Neural progenitor cell (in vitro differentiated cells): Measurements from ENCODE around the gene CENPP. TPM values are rescaled to one million over a fixed set of nuclear protein-coding genes. Genes with fewer than 3 reads are reported as not detected.

Experiments
- DNase-seq: peaks from one replicate; pipeline ENCODE4 v3.0.0-alpha.2; 2016; ENCODE audit warnings: low spot score
- H2AFZ ChIP-seq: fragments of 200-600 bp; sonication (generic); replicated peaks from 2 replicates; pipeline ENCODE4 v1.6.1; 2016; ENCODE audit warnings: antibody characterized with exemption
- H3F3A ChIP-seq: fragments of 200-600 bp; sonication (generic); 2 replicates; pipeline ENCODE4 v1.6.1; 2016; ENCODE audit warnings: antibody characterized with exemption, low read depth
- H3K27ac ChIP-seq: fragments of 200-600 bp; sonication (generic); 2 replicates; pipeline ENCODE4 v1.5.1; 2016; ENCODE audit warnings: mild to moderate bottlenecking
- H3K27me3 ChIP-seq: fragments of 200-600 bp; sonication (generic); 2 replicates; pipeline ENCODE4 v1.6.1; 2016; ENCODE audit warnings: mild to moderate bottlenecking, moderate library complexity
- H3K36me3 ChIP-seq: fragments of 200-600 bp; sonication (generic); 2 replicates; pipeline ENCODE4 v1.5.1; 2016
- H3K4me1 ChIP-seq: fragments of 200-600 bp; sonication (generic); 2 replicates; pipeline ENCODE4 v1.6.1; 2016; ENCODE audit warnings: mixed run types
- H3K4me2 ChIP-seq: fragments of 200-600 bp; sonication (generic); 2 replicates; pipeline ENCODE4 v1.6.1; 2016
- H3K4me3 ChIP-seq: fragments of 200-600 bp; sonication (generic); 2 replicates; pipeline ENCODE4 v1.5.1; 2016
- H3K79me2 ChIP-seq: fragments of 200-600 bp; sonication (generic); 2 replicates; pipeline ENCODE4 v1.6.1; 2016; ENCODE audit warnings: low read depth
- H3K9ac ChIP-seq: fragments of 200-600 bp; sonication (generic); 2 replicates; pipeline ENCODE4 v1.6.1; 2016
- H3K9me3 ChIP-seq: fragments of 200-600 bp; sonication (generic); 2 replicates; pipeline ENCODE4 v1.5.1; 2016; ENCODE audit warnings: low read depth
- H4K20me1 ChIP-seq: fragments of 200-600 bp; sonication (generic); 2 replicates; pipeline ENCODE4 v1.6.1; 2016; ENCODE audit warnings: low read depth
- H3K27ac Mint-ChIP-seq: 3 replicates; pipeline ENCODE4 v1.8.0; 2021; ENCODE audit warnings: mixed read lengths
- H3K27me3 Mint-ChIP-seq: 2 replicates; pipeline ENCODE4 v1.8.0; 2022; ENCODE audit warnings: low read depth, mild to moderate bottlenecking, inconsistent platforms, moderate library complexity, mixed read lengths; ENCODE audit not compliant: insufficient read depth
- H3K36me3 Mint-ChIP-seq: 3 replicates; pipeline ENCODE4 v1.8.0; 2021; ENCODE audit warnings: mixed read lengths
- H3K4me1 Mint-ChIP-seq: 3 replicates; pipeline ENCODE4 v1.8.0; 2021; ENCODE audit warnings: mixed read lengths
- H3K4me3 Mint-ChIP-seq: 3 replicates; pipeline ENCODE4 v1.8.0; 2021; ENCODE audit warnings: mild to moderate bottlenecking, moderate library complexity, mixed read lengths
- H3K9me3 Mint-ChIP-seq: 3 replicates; pipeline ENCODE4 v1.8.0; 2020; ENCODE audit warnings: mixed read lengths
- CTCF ChIP-seq: fragments of 200-600 bp; sonication (generic); IDR thresholded peaks from 2 replicates; pipeline ENCODE4 v1.5.1; 2017; ENCODE audit warnings: antibody characterized with exemption, mild to moderate bottlenecking
- EZH2 ChIP-seq: fragments of 200-600 bp; sonication (generic); IDR thresholded peaks from 2 replicates; pipeline ENCODE4 v1.6.1; 2017; ENCODE audit warnings: antibody characterized with exemption, mild to moderate bottlenecking, moderate library complexity
- EZH2phosphoT487 ChIP-seq: fragments of 200-600 bp; sonication (generic); IDR thresholded peaks from 2 replicates; pipeline ENCODE4 v1.6.1; 2017; ENCODE audit warnings: antibody characterized with exemption
- total RNA-seq: library from RNA; depleted of rRNA; stranded (reverse); fragments of >200 nt; gene quantifications from 2 replicates; pipeline ENCODE4 v1.2.3, GENCODE V29; 2015; ENCODE audit warnings: low replicate concordance

The CENPP gene
- total RNA-seq, 1 donor from 2014 or later = 10.7 TPM

GRCh38 chr9:92528522-92528849 lies 202.7 kb downstream of the CENPP start:
- Histone ChIP-seq H3K36me3 (no peaks in the 10 kb centered on the region), H3F3A (no peaks in the 10 kb centered on the region), H4K20me1 (no peaks in the 10 kb centered on the region), H3K9me3 (no peaks in the 10 kb centered on the region), H3K9ac (no peak overlapping the region), H3K4me2 (no peak overlapping the region), H3K27ac (no peak overlapping the region), H3K27me3 (no peaks in the 10 kb centered on the region), H3K4me3 (no peak overlapping the region), H2AFZ (no peak overlapping the region), H3K4me1 (peaks cover 10% of the 10 kb centered on the region), H3K79me2 (no peaks in the 10 kb centered on the region)
- Mint-ChIP-seq H3K36me3 (no peaks in the 10 kb centered on the region), H3K4me1 (no peaks in the 10 kb centered on the region), H3K27me3 (no peaks in the 10 kb centered on the region), H3K9me3 (peaks cover 2% of the 10 kb centered on the region), H3K4me3 (no peak overlapping the region), H3K27ac (no peak overlapping the region)
- TF ChIP-seq CTCF = no peak
- TF ChIP-seq EZH2 = no peak
- TF ChIP-seq EZH2phosphoT487 = no peak
- no peak for DNase-seq

GRCh38 chr9:92529124-92529523 lies 203.4 kb downstream of the CENPP start:
- Mint-ChIP-seq H3K36me3 (no peaks in the 10 kb centered on the region), H3K4me3 (no peak overlapping the region), H3K27ac (no peak overlapping the region), H3K4me1 (peaks cover 2% of the 10 kb centered on the region), H3K9me3 (peaks cover 2% of the 10 kb centered on the region), H3K27me3 (no peaks in the 10 kb centered on the region)
- no peaks in the 10 kb centered on the region for H3K36me3 ChIP-seq
- H4K20me1 ChIP-seq = no peaks in the 10 kb centered on the region
- H3K4me2 ChIP-seq = no peak overlapping the region
- H3K27me3 ChIP-seq = no peaks in the 10 kb centered on the region
- H3K79me2 ChIP-seq = no peaks in the 10 kb centered on the region
- no peak overlapping the region for H3K27ac ChIP-seq
- no peak for DNase-seq
- TF ChIP-seq EZH2phosphoT487 (no peak), EZH2 (no peak), CTCF (no peak)
- H3F3A ChIP-seq = peaks cover 5% of the 10 kb centered on the region
- H3K9ac ChIP-seq = no peak overlapping the region
- no peaks in the 10 kb centered on the region for H3K9me3 ChIP-seq
- no peak overlapping the region for H3K4me3 ChIP-seq
- no peak overlapping the region for H2AFZ ChIP-seq
- peaks cover 10% of the 10 kb centered on the region for H3K4me1 ChIP-seq

DNA sequence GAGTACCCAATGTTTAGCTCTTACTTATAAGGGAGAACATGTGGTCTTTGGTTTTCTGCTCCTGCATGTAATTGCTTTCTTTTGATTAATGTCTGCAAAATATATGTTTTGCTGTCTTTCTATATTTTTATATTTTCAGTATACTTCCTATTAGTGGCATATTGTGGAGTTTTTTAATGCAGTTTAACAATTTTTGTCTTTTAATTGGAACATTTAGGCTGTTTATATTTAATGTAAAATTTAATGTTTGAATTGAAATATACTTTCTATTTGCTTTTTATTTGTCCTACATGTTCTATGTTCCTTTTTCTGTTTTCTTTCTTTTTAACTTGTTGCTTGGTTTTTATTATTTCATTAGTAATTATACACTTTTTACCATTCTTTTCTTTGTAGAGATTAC lies 205.1 kb downstream of the CENPP start:
- peaks cover 23% of the 10 kb centered on the region for H3K4me1 ChIP-seq
- Mint-ChIP-seq H3K9me3 (peaks cover 2% of the 10 kb centered on the region), H3K4me3 (no peak overlapping the region), H3K36me3 (no peaks in the 10 kb centered on the region), H3K27me3 (peaks cover 2% of the 10 kb centered on the region), H3K4me1 (peaks cover 8% of the 10 kb centered on the region), H3K27ac (no peak overlapping the region)
- H3K79me2 ChIP-seq = no peaks in the 10 kb centered on the region
- peaks cover 11% of the 10 kb centered on the region for H3F3A ChIP-seq
- H3K27ac ChIP-seq = no peak overlapping the region
- no peak for DNase-seq
- no peaks in the 10 kb centered on the region for H3K36me3 ChIP-seq
- no peak overlapping the region for H2AFZ ChIP-seq
- no peaks in the 10 kb centered on the region for H3K9me3 ChIP-seq
- H3K27me3 ChIP-seq = no peaks in the 10 kb centered on the region
- no peak overlapping the region for H3K4me2 ChIP-seq
- no peak overlapping the region for H3K4me3 ChIP-seq
- TF ChIP-seq EZH2phosphoT487 (no peak), EZH2 (no peak), CTCF (no peak)
- H3K9ac ChIP-seq = no peak overlapping the region
- no peaks in the 10 kb centered on the region for H4K20me1 ChIP-seq

GRCh38 chr9:92534204-92534603 lies 208.5 kb downstream of the CENPP start:
- no peaks in the 10 kb centered on the region for H3K79me2 ChIP-seq
- H3K4me1 Mint-ChIP-seq = peaks cover 14% of the 10 kb centered on the region

More at GRCh38 chr9:92534204-92534603, 208.5 kb downstream of the CENPP start:
- TF ChIP-seq EZH2 (no peak), CTCF (no peak), EZH2phosphoT487 (no peak)
- peaks cover 11% of the 10 kb centered on the region for H3F3A ChIP-seq
- no peak overlapping the region for H3K9ac ChIP-seq
- no peaks in the 10 kb centered on the region for H3K36me3 ChIP-seq
- H2AFZ ChIP-seq = no peak overlapping the region
- Mint-ChIP-seq H3K27me3 (peaks cover 2% of the 10 kb centered on the region), H3K4me3 (no peak overlapping the region), H3K9me3 (peaks cover 2% of the 10 kb centered on the region), H3K27ac (no peak overlapping the region), H3K36me3 (no peaks in the 10 kb centered on the region)
- H3K27ac ChIP-seq = no peak overlapping the region
- H3K4me2 ChIP-seq = no peak overlapping the region
- H3K9me3 ChIP-seq = no peaks in the 10 kb centered on the region
- no peak overlapping the region for H3K4me3 ChIP-seq
- no peaks in the 10 kb centered on the region for H4K20me1 ChIP-seq
- no peak for DNase-seq
- peaks cover 20% of the 10 kb centered on the region for H3K4me1 ChIP-seq
- H3K27me3 ChIP-seq = no peaks in the 10 kb centered on the region
